ENCODE results near the gene FAM98B.
A peak's percentile ranks its signal among the peaks of the same experiment; 100 is the strongest.

The FAM98B gene

GRCh38 chr15:38508647-38509046 lies 54.7 kb downstream of the FAM98B start:
- DNase-seq (ENCODE audit: low spot score), result no peak

DNA sequence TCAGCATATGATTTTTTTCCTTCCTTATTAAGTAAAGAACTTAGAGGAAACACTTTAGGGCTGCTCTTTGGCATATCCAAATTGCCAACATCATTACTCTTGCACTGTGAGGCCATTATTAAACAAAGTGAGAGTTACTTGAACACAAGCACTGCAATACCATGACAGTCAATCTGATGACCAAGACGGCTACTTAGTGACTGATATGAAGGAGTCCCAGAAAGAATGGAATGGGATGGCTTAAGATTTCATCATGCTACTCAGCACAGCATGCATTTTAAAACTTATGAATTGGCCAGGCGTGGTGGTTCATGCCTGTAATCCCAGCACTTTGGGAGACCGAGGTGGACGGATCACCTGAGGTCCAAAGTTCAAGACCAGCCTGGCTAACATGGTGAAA lies 55.2 kb downstream of the FAM98B start:
- no peak for DNase-seq (ENCODE audit: low spot score)

GRCh38 chr15:38512901-38513300 lies 59.0 kb downstream of the FAM98B start:
- no peak for DNase-seq (ENCODE audit: low spot score)

GRCh38 chr15:38514601-38515000 lies 60.7 kb downstream of the FAM98B start:
- no peak for DNase-seq (ENCODE audit: low spot score)

GRCh38 chr15:38516626-38517025 lies 62.7 kb downstream of the FAM98B start:
- no peak for DNase-seq (ENCODE audit: low spot score)

DNA sequence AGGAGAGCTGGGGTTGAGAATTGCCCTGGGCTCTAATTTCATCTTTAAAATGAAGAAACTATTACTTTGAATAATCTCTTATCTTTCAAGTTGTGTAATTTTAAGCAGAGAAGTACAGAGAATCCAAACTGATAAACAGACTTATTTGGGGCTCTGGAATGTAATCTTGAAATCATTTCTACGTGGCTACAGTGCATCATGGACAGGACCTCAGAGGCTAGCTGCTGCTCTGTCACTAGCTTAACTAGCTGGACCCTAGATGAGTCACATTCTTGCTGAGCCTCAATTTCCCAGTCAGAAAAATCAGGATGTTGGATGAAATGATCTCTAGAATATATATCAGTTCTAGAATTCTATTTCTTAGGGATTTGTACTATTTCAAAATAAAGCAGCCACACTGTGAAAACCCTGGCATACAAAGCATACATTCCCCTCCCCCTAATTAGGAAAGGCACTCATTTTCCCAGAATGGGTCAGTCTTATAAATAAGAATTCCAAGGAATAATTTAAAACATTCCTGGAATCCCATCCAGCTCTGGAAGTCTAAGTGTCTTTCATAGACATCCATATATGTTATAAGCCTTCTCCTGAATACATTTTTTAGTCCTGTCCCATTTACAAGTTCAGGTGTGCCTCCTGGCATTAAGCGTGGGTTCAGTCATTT lies 63.5 kb downstream of the FAM98B start:
- DNase-seq (ENCODE audit: low spot score), result no peak

GRCh38 chr15:38518084-38518483 lies 64.2 kb downstream of the FAM98B start:
- DNase-seq (ENCODE audit: low spot score), result no peak

- DNase-seq (ENCODE audit: low spot score), result no peak
Observed at GRCh38 chr15:38520035-38520434, 66.1 kb downstream of the FAM98B start.

GRCh38 chr15:38521316-38521715 lies 67.4 kb downstream of the FAM98B start:
- no peak for DNase-seq (ENCODE audit: low spot score)

DNA sequence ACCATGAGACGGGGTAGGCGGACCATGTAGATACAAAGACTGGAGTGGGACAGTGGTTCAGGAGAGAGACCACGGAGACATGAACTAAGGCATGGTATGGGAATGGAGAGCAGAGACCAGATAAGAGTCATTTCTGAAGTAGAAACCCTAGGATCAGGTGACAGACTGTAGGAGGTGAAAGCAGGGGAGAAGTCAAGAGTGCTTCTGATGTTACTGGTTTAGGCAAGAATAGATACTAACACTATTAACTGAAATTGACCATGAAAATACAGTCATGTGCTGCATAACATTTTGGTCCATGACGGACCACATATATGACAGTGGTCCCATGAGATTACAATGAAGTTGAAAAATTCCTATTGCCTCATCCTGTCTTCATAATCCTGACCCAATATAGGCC lies 69.0 kb downstream of the FAM98B start:
- no peak for DNase-seq (ENCODE audit: low spot score)

- DNase-seq (ENCODE audit: low spot score), result no peak
Observed at GRCh38 chr15:38524156-38524555, 70.2 kb downstream of the FAM98B start.

DNA sequence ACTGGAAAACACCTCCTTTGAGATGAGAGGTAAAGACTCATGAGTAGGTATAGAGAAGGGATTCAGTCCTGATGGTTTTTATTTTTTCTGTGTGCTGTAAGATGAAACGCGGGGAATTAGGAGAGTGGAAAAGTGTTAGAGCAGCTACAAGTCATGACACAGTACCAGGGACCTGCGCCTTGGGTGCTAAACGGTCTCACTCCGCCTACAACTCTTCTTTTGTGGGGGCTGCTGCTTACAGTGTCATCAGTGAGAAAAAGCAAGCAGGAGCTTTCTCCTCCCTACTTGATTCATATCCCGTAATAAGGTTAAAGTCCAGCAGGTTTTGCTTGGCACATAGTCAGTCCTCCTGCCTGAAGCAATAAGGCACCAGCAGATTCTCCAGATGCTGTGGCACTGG lies 71.6 kb downstream of the FAM98B start:
- no peak for DNase-seq (ENCODE audit: low spot score)

DNA sequence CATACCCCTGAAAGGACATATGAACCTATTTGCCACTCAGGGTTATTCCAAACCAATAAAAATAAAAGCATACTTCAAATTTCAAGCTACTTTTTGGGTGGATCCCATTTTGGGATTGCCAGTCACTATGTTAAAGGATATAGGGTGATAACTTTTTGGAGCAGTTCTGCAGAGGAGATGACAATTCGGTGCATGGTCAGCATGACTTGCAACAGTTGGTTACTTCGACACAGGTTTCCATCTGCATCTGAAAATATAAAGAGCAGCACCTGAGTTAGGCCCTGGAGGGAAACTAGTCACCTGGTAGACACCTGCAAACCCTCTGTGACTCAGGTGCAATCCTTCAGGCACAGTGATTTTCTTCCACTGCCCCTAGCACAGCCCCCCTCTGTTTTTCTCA lies 72.2 kb downstream of the FAM98B start:
- DNase-seq (ENCODE audit: low spot score), result no peak

GRCh38 chr15:38528294-38528693 lies 74.4 kb downstream of the FAM98B start:
- DNase-seq (ENCODE audit: low spot score), result no peak

GRCh38 chr15:38530113-38530512 lies 76.2 kb downstream of the FAM98B start:
- DNase-seq (ENCODE audit: low spot score), result no peak

GRCh38 chr15:38531509-38531908 lies 77.6 kb downstream of the FAM98B start:
- no peak for DNase-seq (ENCODE audit: low spot score)

- DNase-seq (ENCODE audit: low spot score), result no peak
Observed at GRCh38 chr15:38532728-38533127, 78.8 kb downstream of the FAM98B start.

DNA sequence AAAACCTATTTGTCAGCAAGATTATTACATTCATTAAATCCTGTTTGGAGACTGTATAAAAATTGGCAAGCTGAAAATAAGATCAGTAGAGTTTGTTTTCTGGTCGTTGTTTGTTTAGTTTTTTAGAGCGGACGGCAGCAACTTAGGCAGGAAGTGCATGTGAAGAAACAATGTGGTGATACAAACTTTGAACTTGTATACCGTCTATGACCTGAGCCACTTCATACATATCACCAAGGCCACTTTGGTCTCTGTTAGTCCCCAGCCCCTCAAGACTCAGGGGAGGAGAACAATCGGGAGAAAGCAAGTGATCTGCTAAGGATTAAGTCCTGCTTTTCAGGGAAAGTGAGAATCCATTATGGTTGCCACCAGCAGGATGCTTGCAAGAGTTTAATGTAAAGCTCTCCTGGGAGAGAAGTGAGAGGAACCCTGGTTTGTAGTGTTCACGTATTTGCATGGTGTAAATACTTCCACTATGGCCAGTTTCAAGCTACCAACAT lies 79.5 kb downstream of the FAM98B start:
- no peak for DNase-seq (ENCODE audit: low spot score)

DNA sequence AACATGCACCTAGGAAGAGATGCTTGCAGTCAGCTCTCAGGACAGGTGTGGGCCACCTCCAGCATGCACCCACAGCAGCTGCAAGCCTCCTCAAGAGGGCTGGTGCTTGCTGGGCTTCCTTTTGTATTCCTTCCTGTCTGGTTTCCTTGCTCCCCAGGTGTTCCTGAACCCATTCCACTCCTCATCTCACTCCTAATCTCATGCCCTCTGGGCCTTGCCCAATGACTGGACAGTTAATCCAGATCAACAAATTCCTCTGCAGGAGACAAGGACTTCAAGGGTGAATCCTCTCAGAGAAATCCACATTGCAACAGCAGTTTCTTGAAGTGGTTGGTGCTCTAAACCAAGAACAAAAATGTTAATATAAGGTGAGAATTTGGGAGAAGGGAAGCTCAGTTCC lies 80.0 kb downstream of the FAM98B start:
- no peak for DNase-seq (ENCODE audit: low spot score)

DNA sequence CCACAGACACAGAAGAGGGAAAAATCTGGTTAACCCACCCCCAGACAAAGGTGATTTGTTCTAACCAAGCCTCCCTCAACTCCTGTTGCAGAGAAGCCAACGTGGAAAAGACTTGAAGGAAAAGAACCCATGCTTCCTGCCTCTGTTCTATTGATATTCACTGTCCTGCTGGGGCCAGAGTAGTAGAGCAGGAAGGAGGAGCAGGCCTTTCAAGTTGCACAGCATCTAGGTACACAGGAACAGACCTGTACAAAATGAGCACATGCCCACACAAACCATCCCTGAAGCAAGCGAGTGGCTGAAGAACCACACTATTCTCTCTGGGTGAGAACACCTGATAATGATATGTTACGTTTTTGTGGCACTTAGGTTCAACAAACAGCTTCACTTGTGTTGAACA lies 80.8 kb downstream of the FAM98B start:
- no peak for DNase-seq (ENCODE audit: low spot score)

- no peak for DNase-seq (ENCODE audit: low spot score)
Observed at GRCh38 chr15:38535491-38536200, 81.7 kb downstream of the FAM98B start.

DNA sequence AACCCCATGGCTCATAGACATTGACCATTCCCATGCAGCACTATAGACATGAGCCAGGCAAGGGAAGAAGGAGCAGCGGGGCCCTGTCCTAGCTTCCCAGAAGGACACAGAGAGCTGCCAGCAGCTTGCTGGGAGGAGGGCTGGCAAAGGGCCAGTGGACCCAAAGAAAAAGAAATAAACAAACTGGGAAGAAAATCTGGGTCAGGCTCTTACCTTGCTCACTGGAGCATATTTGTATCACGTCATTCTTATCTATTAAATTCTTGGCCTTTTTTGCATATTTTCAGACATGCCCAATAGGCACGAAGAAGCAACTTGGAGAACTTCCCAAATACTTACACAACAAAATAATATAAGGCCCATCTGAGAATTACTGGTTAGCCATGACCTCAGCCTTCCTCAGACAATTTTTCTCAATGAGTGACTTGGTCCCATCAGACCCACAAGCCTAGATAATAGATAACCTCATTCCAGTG lies 82.3 kb downstream of the FAM98B start:
- peak; percentile 70 for DNase-seq (ENCODE audit: low spot score)

Data from hepatic stellate cell (primary cell).